OCI-LY3 (cell line): ENCODE measurements around the gene DNAJC7.

Experiments
- H2AFZ ChIP-seq: fragments of 200-600, 300-600 bp; shearing (Covaris generic); 2 replicates; pipeline ENCODE4 v1.6.0; 2014; ENCODE audit warnings: antibody characterized with exemption, low read depth, low read length
- H3K27ac ChIP-seq: fragments of 200-600, 300-600 bp; sonication (generic); 2 replicates; pipeline ENCODE4 v1.5.1; 2014; ENCODE audit warnings: mild to moderate bottlenecking, low read length, moderate library complexity, mixed read lengths
- H3K27me3 ChIP-seq: fragments of 200-600, 300-600 bp; sonication (generic); 2 replicates; pipeline ENCODE4 v1.6.1; 2014; ENCODE audit warnings: low read depth, low read length, mixed read lengths
- H3K36me3 ChIP-seq: fragments of 200-600, 300-600 bp; sonication (generic); replicated peaks from 2 replicates; pipeline ENCODE3; 2014; ENCODE audit warnings: low read depth, low read length, mixed read lengths
- H3K4me1 ChIP-seq: fragments of 300-600, 200-600 bp; sonication (generic); 2 replicates; pipeline ENCODE4 v1.6.1; 2014; ENCODE audit warnings: low read length, mixed read lengths
- H3K4me2 ChIP-seq: fragments of 200-600, 300-600 bp; sonication (generic); 2 replicates; pipeline ENCODE4 v1.6.1; 2014; ENCODE audit warnings: low read length, mixed read lengths
- H3K4me3 ChIP-seq: fragments of 300-600, 200-600 bp; sonication (generic); 2 replicates; pipeline ENCODE4 v1.5.1; 2014; ENCODE audit warnings: antibody characterized with exemption, mild to moderate bottlenecking, low read length, moderate library complexity
- H3K79me2 ChIP-seq: fragments of 300-600, 200-600 bp; shearing (Covaris generic); 2 replicates; pipeline ENCODE4 v1.6.1; 2014; ENCODE audit warnings: mild to moderate bottlenecking, low read length, mixed read lengths
- H3K9ac ChIP-seq: fragments of 300-600, 200-600 bp; shearing (Covaris generic); 2 replicates; pipeline ENCODE4 v1.6.0; 2014; ENCODE audit warnings: mild to moderate bottlenecking, low read length, moderate library complexity
- H3K9me3 ChIP-seq: fragments of 200-600, 300-600 bp; shearing (Covaris generic); 2 replicates; pipeline ENCODE4 v1.6.1; 2014; ENCODE audit warnings: low read length, mixed read lengths; ENCODE audit not compliant: insufficient read depth
- H4K20me1 ChIP-seq: fragments of 200-600, 300-600 bp; sonication (generic); 2 replicates; pipeline ENCODE4 v1.6.1; 2016; ENCODE audit warnings: low read length, mixed read lengths; ENCODE audit not compliant: insufficient read depth
- CTCF ChIP-seq: fragments of 200-600, 300-600 bp; sonication (generic); IDR thresholded peaks from 2 replicates; pipeline ENCODE4 v1.5.1; 2014; ENCODE audit warnings: antibody characterized with exemption, low read length, low read depth
- EZH2phosphoT487 ChIP-seq: fragments of 200-600 bp; shearing (Covaris generic); IDR thresholded peaks from 2 replicates; pipeline ENCODE4 v1.6.1; 2018; ENCODE audit warnings: antibody characterized with exemption, mixed run types, low read depth

The DNAJC7 gene

GRCh38 chr17:42061646-42062487, 44.6 kb upstream of the DNAJC7 start:
- Histone ChIP-seq H3K9ac (no peak overlapping the region), H3K27ac (no peak overlapping the region), H3K4me2 (no peak overlapping the region), H2AFZ (no peak overlapping the region), H3K9me3 (peaks cover 6% of the 10 kb centered on the region; the same call in 1 of the 2 replicates), H3K79me2 (peaks cover 51% of the 10 kb centered on the region), H3K4me1 (peaks cover 34% of the 10 kb centered on the region), H3K27me3 (no peaks in the 10 kb centered on the region), H3K4me3 (no peak overlapping the region), H3K36me3 (peaks cover 71% of the 10 kb centered on the region), H4K20me1 (peaks cover 47% of the 10 kb centered on the region)
- no peak for TF ChIP-seq EZH2phosphoT487
- TF ChIP-seq CTCF, result no peak

- TF ChIP-seq CTCF (no peak), EZH2phosphoT487 (no peak)
- H4K20me1 ChIP-seq, result peaks cover 45% of the 10 kb centered on the region
- H3K27ac ChIP-seq, result no peak overlapping the region
- H3K4me2 ChIP-seq, result no peak overlapping the region
- no peaks in the 10 kb centered on the region for H3K27me3 ChIP-seq
- no peak overlapping the region for H3K4me3 ChIP-seq
- H3K36me3 ChIP-seq, result peaks cover 76% of the 10 kb centered on the region
- peaks cover 34% of the 10 kb centered on the region for H3K4me1 ChIP-seq
- H3K9ac ChIP-seq, result no peak overlapping the region
- H3K9me3 ChIP-seq, result peaks cover 6% of the 10 kb centered on the region; the same call in 1 of the 2 replicates
- H3K79me2 ChIP-seq, result peaks cover 35% of the 10 kb centered on the region
- H2AFZ ChIP-seq, result no peak overlapping the region
These were observed 43.0 kb upstream of the DNAJC7 start for GRCh38 chr17:42060231-42060630.

GRCh38 chr17:42059815-42060214, 42.6 kb upstream of the DNAJC7 start:
- no peak overlapping the region for H3K4me2 ChIP-seq
- no peak overlapping the region for H3K4me3 ChIP-seq
- no peak overlapping the region for H3K27ac ChIP-seq
- H3K79me2 ChIP-seq, result peaks cover 31% of the 10 kb centered on the region
- peaks cover 6% of the 10 kb centered on the region; the same call in 1 of the 2 replicates for H3K9me3 ChIP-seq
- no peak for TF ChIP-seq CTCF
- TF ChIP-seq EZH2phosphoT487, result no peak
- H3K9ac ChIP-seq, result no peak overlapping the region
- H3K27me3 ChIP-seq, result no peaks in the 10 kb centered on the region
- peaks cover 75% of the 10 kb centered on the region for H3K36me3 ChIP-seq
- H2AFZ ChIP-seq, result no peak overlapping the region
- peaks cover 45% of the 10 kb centered on the region for H4K20me1 ChIP-seq
- H3K4me1 ChIP-seq, result peaks cover 30% of the 10 kb centered on the region

- Histone ChIP-seq H3K4me1 (peaks cover 12% of the 10 kb centered on the region; the same call in 1 of the 2 replicates), H3K9ac (no peak overlapping the region)
These were observed 40.8 kb upstream of the DNAJC7 start for GRCh38 chr17:42058063-42058462.

More at GRCh38 chr17:42058063-42058462, 40.8 kb upstream of the DNAJC7 start:
- no peaks in the 10 kb centered on the region for H3K27me3 ChIP-seq
- H3K4me3 ChIP-seq, result no peak overlapping the region
- peaks cover 45% of the 10 kb centered on the region for H4K20me1 ChIP-seq
- peaks cover 6% of the 10 kb centered on the region; the same call in 1 of the 2 replicates for H3K9me3 ChIP-seq
- H3K79me2 ChIP-seq, result peaks cover 18% of the 10 kb centered on the region
- TF ChIP-seq CTCF (no peak), EZH2phosphoT487 (no peak)
- no peak overlapping the region for H3K4me2 ChIP-seq
- no peak overlapping the region for H3K27ac ChIP-seq
- peaks cover 77% of the 10 kb centered on the region for H3K36me3 ChIP-seq
- H2AFZ ChIP-seq, result no peak overlapping the region
